ENCODE data around the gene CMA1.

Gene CMA1

DNA sequence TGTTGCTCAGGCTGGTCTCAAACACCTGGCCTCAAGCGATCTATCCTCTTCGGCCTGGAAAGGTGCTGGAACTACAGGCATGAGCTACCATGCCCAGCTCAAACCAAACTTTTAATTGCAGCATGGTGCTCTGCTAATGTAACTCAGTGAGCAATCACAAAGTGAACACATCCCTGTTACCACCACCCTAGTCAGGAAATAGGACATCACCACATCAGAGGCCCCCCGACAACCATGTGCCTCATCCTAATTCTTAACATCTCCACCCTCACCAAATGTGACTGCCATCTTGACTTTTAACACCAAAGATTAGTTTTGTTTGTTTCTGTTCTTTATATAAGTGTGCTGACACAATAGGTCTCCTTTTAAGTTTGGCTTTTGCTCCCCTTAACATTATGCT is 42.7 kb downstream of the CMA1 start:
- no peak for DNase-seq

DNA sequence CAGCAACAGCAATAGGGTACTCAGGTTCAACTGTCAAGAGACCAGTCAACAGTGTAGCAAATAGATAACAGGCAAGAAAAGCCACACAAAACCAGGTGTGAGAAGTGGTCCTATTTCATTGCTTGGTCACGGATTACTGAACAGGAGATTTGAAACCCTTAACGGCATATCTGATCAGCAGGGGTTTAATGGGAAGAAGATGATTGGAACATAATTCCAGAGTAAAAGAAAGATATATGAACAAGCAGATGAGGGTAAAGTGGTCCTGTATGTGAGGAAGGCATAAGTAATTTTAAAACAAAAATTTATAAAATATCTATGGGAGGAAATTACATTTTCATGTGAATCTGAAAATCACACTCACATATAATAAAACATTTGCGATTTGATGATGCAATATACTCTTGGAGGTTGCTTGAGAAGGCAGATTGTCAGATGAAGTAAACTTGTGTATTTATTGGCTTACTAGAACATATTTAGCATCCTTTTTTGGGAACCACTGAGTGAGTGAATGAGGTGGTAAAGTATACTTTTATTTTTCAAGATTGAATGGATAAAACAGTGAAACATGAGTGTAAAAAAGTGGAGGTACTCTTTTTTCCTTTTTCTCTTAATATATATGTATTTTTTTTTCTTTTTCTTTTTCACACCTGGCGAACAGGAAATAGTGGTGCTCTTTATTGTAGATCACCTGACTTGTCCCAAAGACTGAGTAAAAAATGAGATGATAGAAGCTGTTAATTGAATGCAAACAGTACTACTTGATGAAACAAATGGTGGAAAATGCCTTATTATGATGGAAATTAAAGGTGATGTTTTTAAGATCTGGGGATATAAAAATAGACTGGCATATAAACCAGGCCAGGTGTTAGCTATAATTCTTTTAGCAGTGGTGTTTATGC is 43.9 kb downstream of the CMA1 start:
- no peak for DNase-seq

DNA sequence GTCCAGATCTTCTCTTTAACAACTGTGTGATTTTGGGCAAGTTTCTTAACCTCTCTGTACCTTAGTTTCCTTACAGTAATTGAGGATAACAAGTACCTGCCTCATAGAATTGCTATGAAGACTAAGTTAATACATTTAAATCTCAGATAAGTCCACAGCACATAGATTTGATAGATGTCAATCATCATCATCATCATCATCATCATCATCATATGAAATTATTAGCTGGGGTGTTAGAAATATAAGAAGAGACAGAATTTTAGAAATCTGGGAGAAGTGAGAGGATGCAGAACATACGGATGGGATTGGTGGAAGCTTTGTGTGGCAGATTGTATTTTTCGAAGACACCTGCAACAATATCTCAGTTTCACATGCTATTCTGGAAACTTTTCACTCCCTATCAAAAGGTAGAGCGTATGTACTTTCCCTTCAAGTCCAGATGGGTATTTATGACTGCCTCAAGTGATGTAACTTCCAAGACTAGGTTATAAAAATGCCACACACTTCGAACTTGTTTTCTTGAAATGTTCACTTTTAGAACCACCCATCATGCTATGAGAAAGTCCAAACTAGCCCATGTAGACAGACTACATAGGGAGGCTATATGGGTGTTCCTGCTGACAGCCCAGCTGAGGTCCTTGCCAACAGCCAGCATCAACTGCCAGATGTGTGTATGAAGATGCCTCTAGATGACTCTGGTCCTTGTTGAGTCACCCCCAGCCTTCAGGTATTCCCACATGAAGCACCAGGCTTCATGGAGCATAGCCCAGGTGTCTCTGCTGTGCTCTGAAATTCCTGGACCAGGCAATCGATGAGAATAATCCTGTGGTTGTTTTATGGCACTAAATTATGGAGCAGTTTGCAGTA is 44.8 kb downstream of the CMA1 start:
- DNase-seq, result no peak

DNA sequence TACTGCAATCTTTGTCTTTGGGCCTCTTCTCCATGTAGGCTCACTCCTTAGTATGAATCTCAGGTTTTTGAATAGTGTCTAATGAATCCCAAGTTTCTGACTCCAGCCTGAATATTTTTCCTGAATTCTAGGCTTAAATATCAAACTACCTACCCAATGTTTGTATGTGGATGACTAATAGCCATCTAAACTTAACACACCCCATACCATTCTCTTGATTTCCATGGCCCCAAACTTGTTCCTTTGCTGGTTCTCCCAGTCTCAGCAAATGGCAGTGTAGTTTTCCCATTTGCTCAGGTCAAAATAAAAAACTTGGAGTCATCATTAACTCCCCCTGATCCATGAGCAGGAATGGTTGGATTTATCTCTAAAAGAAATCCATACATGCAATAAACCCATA is 46.7 kb downstream of the CMA1 start:
- DNase-seq, result no peak

DNA sequence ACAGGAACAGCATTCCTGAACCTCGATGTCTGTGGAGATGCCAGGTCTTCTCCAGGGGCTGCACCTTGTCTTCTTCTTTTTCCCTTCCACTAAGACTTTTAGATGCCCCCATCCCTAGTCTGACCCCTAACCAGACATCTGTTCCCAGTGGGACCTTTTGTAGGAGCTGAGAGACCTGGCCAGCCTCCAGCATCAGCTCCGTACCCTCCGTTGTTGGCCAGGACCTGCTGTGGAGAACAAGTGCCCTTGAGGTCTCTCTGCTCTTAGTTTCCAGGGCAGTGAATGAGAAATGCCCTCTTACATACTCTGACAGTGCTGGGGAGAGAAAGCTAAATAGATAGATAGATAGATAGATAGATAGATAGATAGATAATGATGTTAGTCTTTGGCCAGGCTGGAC is 48.7 kb downstream of the CMA1 start:
- no peak for DNase-seq

DNA sequence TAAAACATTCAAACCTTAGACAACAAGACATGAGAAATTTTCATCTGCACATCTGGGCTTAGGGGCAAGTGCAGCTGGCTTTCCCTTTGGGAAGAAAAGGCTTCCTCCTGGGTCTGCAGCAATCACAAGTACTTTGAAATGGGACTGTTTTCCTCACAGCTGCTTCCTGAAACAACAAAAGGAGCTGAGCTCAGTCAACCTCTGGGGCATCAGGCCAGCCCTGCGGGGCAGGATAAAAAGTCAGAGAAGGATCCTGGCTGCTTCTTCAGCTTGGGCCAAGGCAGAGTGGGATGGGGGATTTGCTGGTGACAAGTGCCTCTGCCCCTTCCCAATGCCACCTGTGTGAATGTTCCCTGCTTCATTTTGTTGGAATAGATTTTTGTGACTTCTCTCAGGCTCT is 49.3 kb downstream of the CMA1 start:
- no peak for DNase-seq

DNA sequence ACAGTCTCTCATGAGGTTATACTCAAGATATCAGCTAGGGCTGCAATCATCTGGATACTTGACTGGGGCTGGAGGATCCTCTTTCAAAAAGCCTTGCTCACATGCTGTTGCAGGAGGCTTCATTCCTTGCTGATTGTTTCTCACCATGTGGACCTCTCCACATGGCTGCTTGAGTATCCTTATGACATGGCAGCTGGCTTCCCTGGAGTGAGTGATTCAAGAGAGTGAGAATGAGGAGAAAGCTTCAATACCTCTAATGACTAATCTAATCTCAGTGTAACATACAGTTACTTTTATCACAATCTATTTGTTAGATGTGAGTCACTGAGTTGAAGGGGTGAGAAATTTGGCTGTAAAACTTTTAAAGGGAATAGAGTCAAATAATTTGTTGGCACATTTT is 51.1 kb downstream of the CMA1 start:
- DNase-seq, result no peak
